ENCODE results near the gene GRPR.
"Not testable (repeated sequence)": the region's sequence is repeated elsewhere in the genome, so short reads cannot be mapped to it uniquely, and the experiment has no call there.

The GRPR gene

DNA sequence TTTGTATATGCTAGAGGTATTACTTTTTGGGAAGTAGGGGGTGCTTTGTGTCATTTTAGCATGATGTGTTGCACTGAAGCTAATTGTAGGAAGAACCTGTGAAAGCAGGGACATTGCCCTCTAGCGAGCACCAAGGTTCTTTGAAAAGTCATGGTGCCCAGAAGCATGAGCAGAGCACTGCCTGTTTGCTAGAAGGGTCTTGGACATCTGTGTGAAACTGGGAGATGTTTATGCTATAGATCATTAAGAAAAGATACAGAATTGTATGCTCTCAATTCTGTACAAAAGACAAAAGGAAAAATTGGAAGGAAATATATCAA, 14.7 kb downstream of the GRPR start:
- Histone ChIP-seq H3K4me3 (ENCODE audit: low read length) (no peak overlapping the region), H3K27ac (ENCODE audit: low read length) (no peak overlapping the region), H3K27me3 (ENCODE audit: insufficient read depth, low read length) (no peaks in the 10 kb centered on the region), H3K9ac (ENCODE audit: low read depth, low read length) (no peak overlapping the region), H3K4me1 (ENCODE audit: insufficient read depth, low read length) (0 out of 2 replicates have a peak, but pooled peaks cover 2% of the 10 kb centered on the region), H3K36me3 (ENCODE audit: insufficient read depth, low read depth, low read length) (no peaks in the 10 kb centered on the region), H3K9me3 (ENCODE audit: insufficient read depth, low read depth, low read length) (no peaks in the 10 kb centered on the region)

DNA sequence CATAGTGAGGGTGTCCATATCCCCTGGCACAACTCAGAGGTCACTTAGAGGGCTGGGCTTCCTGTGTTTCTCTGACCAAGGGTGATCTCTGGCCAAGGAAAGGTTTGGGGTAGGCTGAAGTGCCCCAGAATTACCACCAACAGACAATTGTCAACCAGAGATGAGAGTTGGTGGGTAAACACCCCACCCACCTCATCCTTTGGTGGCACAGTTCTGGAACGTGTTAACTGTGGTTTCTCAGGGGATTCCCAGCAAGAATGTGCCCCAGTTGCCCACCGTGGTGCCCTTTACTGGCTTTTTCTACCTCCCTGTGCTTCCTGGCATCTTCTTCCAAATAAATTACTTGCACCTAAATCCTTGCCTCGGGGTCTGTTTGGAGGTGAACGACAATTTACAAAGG, 17.1 kb downstream of the GRPR start:
- H3K27me3 ChIP-seq (ENCODE audit: insufficient read depth, low read length) = no peaks in the 10 kb centered on the region
- no peaks in the 10 kb centered on the region for H3K36me3 ChIP-seq (ENCODE audit: insufficient read depth, low read depth, low read length)
- no peak overlapping the region for H3K4me3 ChIP-seq (ENCODE audit: low read length)
- H3K4me1 ChIP-seq (ENCODE audit: insufficient read depth, low read length) = no peaks in the 10 kb centered on the region
- H3K9ac ChIP-seq (ENCODE audit: low read depth, low read length) = no peak overlapping the region
- no peaks in the 10 kb centered on the region for H3K9me3 ChIP-seq (ENCODE audit: insufficient read depth, low read depth, low read length)
- H3K27ac ChIP-seq (ENCODE audit: low read length) = no peak overlapping the region

DNA sequence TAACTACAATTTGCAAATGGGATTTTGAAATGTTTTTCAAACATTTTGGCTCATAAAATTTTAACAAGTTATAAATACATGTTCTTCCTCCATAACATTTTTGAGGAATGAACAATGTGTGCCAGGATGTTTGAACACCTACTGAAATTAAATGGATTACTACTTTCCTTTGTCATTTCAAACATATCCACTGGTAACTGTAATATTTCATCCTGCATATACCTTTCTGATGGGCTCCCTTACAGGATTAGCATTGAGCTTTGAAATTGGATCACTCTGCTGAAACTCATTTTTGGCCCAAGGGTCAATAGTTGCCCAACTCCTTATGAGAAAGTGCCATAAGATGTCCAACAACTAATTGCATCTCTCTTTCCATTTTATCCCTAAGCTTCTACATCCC, 17.6 kb downstream of the GRPR start:
- Histone ChIP-seq H3K4me1 (ENCODE audit: insufficient read depth, low read length) (no peaks in the 10 kb centered on the region), H3K9ac (ENCODE audit: low read depth, low read length) (no peak overlapping the region), H3K27me3 (ENCODE audit: insufficient read depth, low read length) (no peaks in the 10 kb centered on the region), H3K4me3 (ENCODE audit: low read length) (no peak overlapping the region), H3K27ac (ENCODE audit: low read length) (no peak overlapping the region), H3K9me3 (ENCODE audit: insufficient read depth, low read depth, low read length) (no peaks in the 10 kb centered on the region), H3K36me3 (ENCODE audit: insufficient read depth, low read depth, low read length) (no peaks in the 10 kb centered on the region)

DNA sequence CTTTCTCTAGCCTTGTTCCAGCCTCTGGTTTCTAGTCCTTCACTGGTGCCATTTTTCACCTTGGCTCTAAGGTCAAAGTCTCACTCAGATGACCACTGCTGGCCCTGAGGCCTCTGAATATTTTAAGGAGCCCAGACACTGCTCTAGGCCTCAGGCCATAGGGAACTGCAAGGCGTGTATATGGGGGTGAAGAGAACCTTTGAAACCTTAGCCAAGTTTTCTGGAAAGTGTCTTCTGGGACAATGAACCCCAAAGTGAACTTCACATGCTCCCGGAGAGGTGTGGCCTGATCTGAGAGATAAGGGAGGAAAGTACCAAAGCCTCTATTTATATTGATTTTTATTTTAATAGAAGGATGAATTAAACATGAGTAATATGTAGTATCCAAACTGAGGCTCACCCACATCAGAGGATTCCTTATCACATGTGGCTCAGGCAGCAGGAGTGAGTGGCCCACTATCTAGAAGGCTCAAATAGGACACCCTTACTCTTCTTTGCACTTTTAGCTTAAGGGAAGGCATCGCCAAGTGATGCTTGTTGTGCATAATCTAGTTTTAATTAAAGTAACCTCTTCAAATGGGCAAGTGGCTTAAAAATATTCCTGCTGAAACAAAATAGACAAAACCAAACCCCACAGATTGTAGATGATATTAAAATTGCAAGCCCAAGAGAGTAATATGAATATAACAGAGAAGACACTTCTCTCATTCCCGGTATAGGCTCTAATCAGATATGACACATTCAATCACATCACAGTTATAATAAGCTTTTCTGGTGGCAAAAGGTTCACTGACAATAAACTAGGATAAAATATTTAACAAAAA, 18.3 kb downstream of the GRPR start:
- Histone ChIP-seq H3K27me3 (ENCODE audit: insufficient read depth, low read length) (no peaks in the 10 kb centered on the region), H3K9ac (ENCODE audit: low read depth, low read length) (no peak overlapping the region)

DNA sequence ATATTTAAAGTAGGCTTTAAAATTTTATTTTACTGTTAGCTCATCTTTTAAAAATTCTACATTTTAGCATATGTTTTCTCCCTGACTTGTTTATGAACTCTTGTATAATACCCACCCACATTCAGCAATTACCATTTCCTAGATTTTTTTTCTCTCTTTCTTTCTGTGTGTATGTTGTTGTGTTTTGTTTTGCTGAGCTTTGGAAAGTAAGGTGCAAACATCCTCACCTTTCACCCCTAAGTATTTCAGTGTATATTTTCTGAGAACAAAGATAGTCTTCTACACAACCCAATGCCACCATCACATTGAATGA, 18.8 kb downstream of the GRPR start:
- Histone ChIP-seq H3K9ac (ENCODE audit: low read depth, low read length) (no peak overlapping the region), H3K27ac (ENCODE audit: low read length) (no peak overlapping the region), H3K4me3 (ENCODE audit: low read length) (no peak overlapping the region), H3K4me1 (ENCODE audit: insufficient read depth, low read length) (no peaks in the 10 kb centered on the region), H3K36me3 (ENCODE audit: insufficient read depth, low read depth, low read length) (no peaks in the 10 kb centered on the region), H3K9me3 (ENCODE audit: insufficient read depth, low read depth, low read length) (no peaks in the 10 kb centered on the region), H3K27me3 (ENCODE audit: insufficient read depth, low read length) (no peaks in the 10 kb centered on the region)

More for the DNA sequence above, 18.3 kb downstream of the GRPR start:
- Histone ChIP-seq H3K4me1 (ENCODE audit: insufficient read depth, low read length) (no peaks in the 10 kb centered on the region), H3K36me3 (ENCODE audit: insufficient read depth, low read depth, low read length) (no peaks in the 10 kb centered on the region), H3K9me3 (ENCODE audit: insufficient read depth, low read depth, low read length) (no peaks in the 10 kb centered on the region), H3K27ac (ENCODE audit: low read length) (no peak overlapping the region), H3K4me3 (ENCODE audit: low read length) (no peak overlapping the region)

DNA sequence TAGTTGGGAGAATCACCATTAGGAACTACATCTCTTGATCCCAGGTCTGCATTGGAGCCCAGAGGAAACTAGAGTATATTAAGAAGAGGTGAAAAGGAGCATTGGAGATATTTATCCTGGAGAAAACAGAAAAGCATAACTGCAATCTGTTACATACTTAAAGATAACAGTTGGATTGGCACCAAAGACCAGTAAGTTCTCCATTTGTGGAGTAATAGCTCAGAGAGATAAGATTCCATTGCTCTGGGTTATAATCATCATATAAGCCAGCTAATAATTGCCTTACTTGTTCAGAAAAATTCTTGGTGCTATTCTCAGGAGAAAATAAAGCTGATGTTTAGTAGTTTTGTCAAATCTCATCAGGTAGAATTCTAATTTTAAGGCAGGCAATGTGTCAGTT, 20.6 kb downstream of the GRPR start:
- Histone ChIP-seq H3K36me3 (ENCODE audit: insufficient read depth, low read depth, low read length) (no peaks in the 10 kb centered on the region), H3K9me3 (ENCODE audit: insufficient read depth, low read depth, low read length) (no peaks in the 10 kb centered on the region), H3K27me3 (ENCODE audit: insufficient read depth, low read length) (no peaks in the 10 kb centered on the region), H3K4me3 (ENCODE audit: low read length) (no peak overlapping the region), H3K27ac (ENCODE audit: low read length) (no peak overlapping the region), H3K4me1 (ENCODE audit: insufficient read depth, low read length) (no peaks in the 10 kb centered on the region), H3K9ac (ENCODE audit: low read depth, low read length) (no peak overlapping the region)

DNA sequence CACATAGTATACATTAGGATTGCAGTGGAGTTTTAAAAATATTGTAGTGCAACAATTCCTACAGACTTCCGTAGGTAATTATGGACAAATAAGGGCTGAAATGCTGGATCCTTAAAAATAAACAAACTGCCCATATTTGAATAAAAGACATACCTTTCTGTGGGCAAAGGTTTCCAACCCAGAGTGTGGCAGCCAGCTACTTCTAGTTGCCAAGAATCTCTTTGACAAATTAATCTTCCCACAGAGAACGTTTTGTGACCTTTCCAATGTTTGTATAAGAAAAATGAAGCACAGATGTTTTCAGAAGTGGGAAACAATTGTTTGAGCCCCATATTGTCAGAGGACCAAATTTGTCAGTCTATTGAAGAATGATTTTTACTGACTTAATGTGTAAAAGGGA, 21.1 kb downstream of the GRPR start:
- H3K27me3 ChIP-seq (ENCODE audit: insufficient read depth, low read length) = no peaks in the 10 kb centered on the region

DNA sequence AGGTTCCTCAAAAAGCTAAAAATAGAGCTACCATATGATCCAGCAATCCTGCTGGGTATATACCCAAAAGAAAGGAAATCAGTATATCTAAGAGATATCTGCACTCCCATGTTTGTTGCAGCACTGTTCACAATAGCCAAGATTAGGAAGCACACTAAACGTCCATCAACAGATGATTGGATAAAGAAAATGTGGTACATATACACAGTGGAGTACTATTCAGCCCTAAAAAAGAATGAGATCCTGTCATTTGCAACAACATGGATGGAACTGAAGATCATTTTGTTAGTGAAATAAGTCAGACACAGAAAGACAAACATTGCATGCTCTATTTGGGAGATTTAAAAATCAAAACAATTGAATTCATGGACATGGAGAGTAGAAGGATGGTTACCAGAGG, 21.7 kb downstream of the GRPR start:
- not testable (repeated sequence) for H3K36me3 ChIP-seq (ENCODE audit: insufficient read depth, low read depth, low read length); H3K9ac ChIP-seq (ENCODE audit: low read depth, low read length); H3K27ac ChIP-seq (ENCODE audit: low read length); H3K27me3 ChIP-seq (ENCODE audit: insufficient read depth, low read length); H3K4me3 ChIP-seq (ENCODE audit: low read length); H3K4me1 ChIP-seq (ENCODE audit: insufficient read depth, low read length); H3K9me3 ChIP-seq (ENCODE audit: insufficient read depth, low read depth, low read length)

More for the DNA sequence above, 21.1 kb downstream of the GRPR start:
- Histone ChIP-seq H3K36me3 (ENCODE audit: insufficient read depth, low read depth, low read length) (no peaks in the 10 kb centered on the region), H3K4me3 (ENCODE audit: low read length) (no peak overlapping the region), H3K4me1 (ENCODE audit: insufficient read depth, low read length) (no peaks in the 10 kb centered on the region), H3K27ac (ENCODE audit: low read length) (no peak overlapping the region), H3K9me3 (ENCODE audit: insufficient read depth, low read depth, low read length) (no peaks in the 10 kb centered on the region), H3K9ac (ENCODE audit: low read depth, low read length) (no peak overlapping the region)

DNA sequence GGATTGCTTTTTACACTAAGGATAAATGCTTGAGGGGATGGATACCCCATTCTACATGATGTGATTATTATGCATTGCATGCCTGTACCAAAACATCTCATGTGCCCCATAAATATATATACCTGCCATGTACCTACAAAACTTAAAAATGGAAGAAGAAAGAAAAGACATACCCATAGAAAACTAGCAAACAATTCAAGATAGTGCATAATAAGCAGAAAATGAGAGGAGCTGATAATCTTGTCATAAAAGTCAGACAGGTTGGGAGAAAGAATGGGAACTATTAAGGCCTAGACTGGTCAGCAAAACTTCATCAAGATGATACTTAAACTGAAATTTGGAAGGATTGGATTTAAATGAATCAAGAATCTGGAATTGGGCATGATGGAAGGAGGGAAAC, 22.3 kb downstream of the GRPR start:
- H3K9ac ChIP-seq (ENCODE audit: low read depth, low read length) = no peak overlapping the region
- H3K27me3 ChIP-seq (ENCODE audit: insufficient read depth, low read length) = no peaks in the 10 kb centered on the region
- no peaks in the 10 kb centered on the region for H3K36me3 ChIP-seq (ENCODE audit: insufficient read depth, low read depth, low read length)
- H3K4me3 ChIP-seq (ENCODE audit: low read length) = no peak overlapping the region
- no peaks in the 10 kb centered on the region for H3K9me3 ChIP-seq (ENCODE audit: insufficient read depth, low read depth, low read length)
- no peak overlapping the region for H3K27ac ChIP-seq (ENCODE audit: low read length)
- H3K4me1 ChIP-seq (ENCODE audit: insufficient read depth, low read length) = no peaks in the 10 kb centered on the region

DNA sequence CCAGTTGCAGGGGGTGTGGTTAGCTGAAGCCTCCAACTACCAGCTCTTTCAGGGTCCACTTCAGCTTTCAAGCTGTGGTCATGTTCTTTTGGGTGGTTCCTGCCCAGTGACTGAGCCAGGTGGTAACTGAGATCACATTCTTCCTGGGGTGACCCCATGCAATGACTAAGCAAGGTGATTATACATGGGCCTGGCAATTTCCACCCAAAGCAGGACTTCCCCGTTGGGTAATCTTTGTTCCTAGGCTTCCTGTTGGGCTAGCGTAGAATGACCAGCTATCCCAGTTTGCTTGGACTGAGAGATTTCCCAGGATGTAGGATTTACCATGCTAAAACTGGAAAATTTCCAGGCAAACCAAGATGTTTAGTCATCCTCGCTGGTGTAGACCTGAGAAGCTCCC, 25.5 kb downstream of the GRPR start:
- Histone ChIP-seq H3K9ac (ENCODE audit: low read depth, low read length) (no peak overlapping the region), H3K27ac (ENCODE audit: low read length) (no peak overlapping the region), H3K36me3 (ENCODE audit: insufficient read depth, low read depth, low read length) (peaks cover 9% of the 10 kb centered on the region; the same call in 1 of the 2 replicates), H3K9me3 (ENCODE audit: insufficient read depth, low read depth, low read length) (no peaks in the 10 kb centered on the region), H3K4me1 (ENCODE audit: insufficient read depth, low read length) (no peaks in the 10 kb centered on the region), H3K27me3 (ENCODE audit: insufficient read depth, low read length) (no peaks in the 10 kb centered on the region), H3K4me3 (ENCODE audit: low read length) (no peak overlapping the region)

DNA sequence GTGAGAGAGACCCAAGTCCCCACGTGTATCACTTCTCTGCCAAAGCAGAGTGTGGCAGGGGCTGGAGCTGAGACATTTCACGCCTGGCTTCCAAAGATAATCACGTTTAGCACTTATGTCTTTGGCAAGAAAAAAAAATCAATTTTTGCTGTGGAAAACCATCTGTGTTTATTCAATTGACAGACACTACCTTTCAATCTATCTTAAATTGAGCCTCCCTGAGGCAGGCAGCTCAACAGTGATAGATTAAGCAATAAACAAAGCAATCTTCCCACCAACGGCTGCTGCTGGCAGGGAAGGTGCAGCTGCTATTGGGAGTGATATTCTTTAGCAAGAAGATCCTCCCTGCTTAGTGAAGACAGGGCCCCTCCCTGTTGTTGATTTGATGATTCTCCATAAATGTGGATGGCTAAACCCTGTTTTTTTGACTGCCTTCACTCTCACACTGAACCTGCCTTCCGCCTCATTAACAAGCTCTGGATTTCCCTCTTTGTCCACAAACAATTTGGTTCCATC, 32.3 kb downstream of the GRPR start:
- Histone ChIP-seq H3K36me3 (ENCODE audit: insufficient read depth, low read depth, low read length) (peaks cover 33% of the 10 kb centered on the region; the same call in 1 of the 2 replicates), H3K4me3 (ENCODE audit: low read length) (no peak overlapping the region), H3K9ac (ENCODE audit: low read depth, low read length) (no peak overlapping the region), H3K4me1 (ENCODE audit: insufficient read depth, low read length) (no peaks in the 10 kb centered on the region), H3K27me3 (ENCODE audit: insufficient read depth, low read length) (no peaks in the 10 kb centered on the region), H3K9me3 (ENCODE audit: insufficient read depth, low read depth, low read length) (no peaks in the 10 kb centered on the region), H3K27ac (ENCODE audit: low read length) (no peak overlapping the region)

DNA sequence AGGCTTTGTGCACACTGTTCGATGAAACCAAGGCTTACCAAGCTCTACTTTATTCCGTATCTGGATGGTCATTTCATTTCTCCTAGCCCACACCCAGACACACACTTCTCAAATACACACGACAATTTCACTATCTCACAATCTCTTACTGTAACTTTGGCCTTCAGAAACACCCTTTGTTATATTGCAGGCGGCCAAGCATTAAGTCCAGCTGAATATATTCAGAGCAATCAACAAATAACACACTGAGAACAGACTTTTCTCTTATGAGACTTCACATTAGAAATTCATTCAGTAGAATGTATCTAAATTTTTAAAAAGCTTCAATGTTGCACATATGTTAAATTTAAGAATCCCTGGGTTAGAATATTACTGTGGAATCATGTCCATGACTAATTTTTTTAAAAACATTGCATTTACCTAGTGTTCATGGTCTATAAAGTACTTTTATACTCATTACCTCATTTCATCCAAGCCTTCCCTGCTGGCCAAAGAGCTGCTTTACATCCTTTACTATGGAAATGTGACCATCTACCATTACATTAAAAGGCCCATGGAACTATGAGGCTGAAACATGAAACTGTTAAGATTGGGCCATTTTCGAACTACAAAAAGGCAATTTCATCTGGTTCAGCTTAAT, 33.4 kb downstream of the GRPR start:
- H3K9ac ChIP-seq (ENCODE audit: low read depth, low read length) = no peak overlapping the region
- no peaks in the 10 kb centered on the region for H3K9me3 ChIP-seq (ENCODE audit: insufficient read depth, low read depth, low read length)
- H3K4me1 ChIP-seq (ENCODE audit: insufficient read depth, low read length) = no peaks in the 10 kb centered on the region
- peaks cover 33% of the 10 kb centered on the region; the same call in 1 of the 2 replicates for H3K36me3 ChIP-seq (ENCODE audit: insufficient read depth, low read depth, low read length)
- no peak overlapping the region for H3K4me3 ChIP-seq (ENCODE audit: low read length)
- no peaks in the 10 kb centered on the region for H3K27me3 ChIP-seq (ENCODE audit: insufficient read depth, low read length)
- H3K27ac ChIP-seq (ENCODE audit: low read length) = no peak overlapping the region

All from iPS-20b (cell line).